ENCODE data around the gene TFDP1.

The TFDP1 gene

GRCh38 chr13:113545931-113546516 is 38.5 kb upstream of the TFDP1 start:
- H3K36me3 ChIP-seq (ENCODE audit: insufficient read depth, low read length), result no peaks in the 10 kb centered on the region
- H3K4me1 ChIP-seq (ENCODE audit: insufficient read depth, low read length), result no peaks in the 10 kb centered on the region; the same call in 1 of the 2 replicates
- no peak overlapping the region for H3K9ac ChIP-seq (ENCODE audit: low read depth, low read length)

GRCh38 chr13:113546571-113547237 is 37.8 kb upstream of the TFDP1 start:
- Histone ChIP-seq H3K9me3 (ENCODE audit: control insufficient read depth, insufficient read depth, low read length) (no peaks in the 10 kb centered on the region), H3K9ac (ENCODE audit: low read depth, low read length) (no peak overlapping the region), H3K4me1 (ENCODE audit: insufficient read depth, low read length) (no peaks in the 10 kb centered on the region; the same call in 1 of the 2 replicates), H3K36me3 (ENCODE audit: insufficient read depth, low read length) (no peaks in the 10 kb centered on the region)

More at GRCh38 chr13:113545931-113546516, 38.5 kb upstream of the TFDP1 start:
- H3K9me3 ChIP-seq (ENCODE audit: control insufficient read depth, insufficient read depth, low read length), result no peaks in the 10 kb centered on the region

- no peaks in the 10 kb centered on the region for H3K9me3 ChIP-seq (ENCODE audit: control insufficient read depth, insufficient read depth, low read length)
- peaks cover 2% of the 10 kb centered on the region; the same call in 1 of the 2 replicates for H3K36me3 ChIP-seq (ENCODE audit: insufficient read depth, low read length)
- H3K9ac ChIP-seq (ENCODE audit: low read depth, low read length), result no peak overlapping the region
- H3K4me1 ChIP-seq (ENCODE audit: insufficient read depth, low read length), result no peaks in the 10 kb centered on the region; the same call in 1 of the 2 replicates
These were observed 37.1 kb upstream of the TFDP1 start for GRCh38 chr13:113547238-113547971.

- H3K4me1 ChIP-seq (ENCODE audit: insufficient read depth, low read length), result no peaks in the 10 kb centered on the region; the same call in 1 of the 2 replicates
- no peak overlapping the region for H3K9ac ChIP-seq (ENCODE audit: low read depth, low read length)
These were observed 36.3 kb upstream of the TFDP1 start for GRCh38 chr13:113548171-113548641.

DNA sequence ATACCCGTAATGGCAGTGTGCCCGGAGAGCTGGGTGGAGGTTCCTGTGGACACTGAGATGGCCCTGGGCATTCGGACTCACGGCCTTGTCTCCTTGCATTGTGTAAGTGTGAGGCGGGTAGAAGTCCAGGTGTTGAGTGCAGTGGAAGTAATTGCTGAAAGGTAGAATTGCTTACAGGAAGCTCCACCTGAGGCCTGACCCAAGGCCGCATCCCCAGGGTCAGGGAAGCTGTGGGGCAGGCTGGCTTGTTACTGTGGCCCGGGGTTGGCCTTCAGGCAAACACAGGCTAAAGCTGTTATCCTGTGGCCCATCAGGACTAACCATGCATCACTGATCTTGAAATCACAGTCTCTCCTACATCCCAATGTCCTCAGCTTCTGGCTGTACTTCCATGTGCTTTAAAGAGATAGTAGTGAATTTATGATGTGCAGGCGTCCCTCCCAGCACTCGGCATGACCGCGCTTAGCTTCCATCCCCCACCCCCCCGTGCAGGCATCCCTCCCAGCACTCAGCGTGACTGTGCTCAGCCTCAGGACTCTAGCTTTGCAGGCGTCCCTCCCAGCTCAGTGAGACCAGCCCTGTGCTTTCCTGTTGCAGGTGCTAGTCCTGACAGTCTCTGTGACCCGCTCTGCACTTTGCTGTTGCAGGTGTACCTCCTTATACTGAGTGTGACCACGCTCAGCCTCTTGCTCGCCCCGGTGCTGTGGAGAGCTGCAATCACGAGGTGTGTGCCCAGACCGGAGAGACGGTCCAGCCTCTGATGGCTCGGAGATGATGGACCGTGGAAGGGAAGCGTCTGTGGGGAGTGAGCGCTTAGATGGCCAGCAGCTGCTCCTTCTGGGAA is 35.6 kb upstream of the TFDP1 start:
- Histone ChIP-seq H3K4me1 (ENCODE audit: insufficient read depth, low read length) (no peaks in the 10 kb centered on the region; the same call in 1 of the 2 replicates), H3K36me3 (ENCODE audit: insufficient read depth, low read length) (peaks cover 2% of the 10 kb centered on the region; the same call in 1 of the 2 replicates), H3K9ac (ENCODE audit: low read depth, low read length) (no peak overlapping the region), H3K9me3 (ENCODE audit: control insufficient read depth, insufficient read depth, low read length) (no peaks in the 10 kb centered on the region)

More at GRCh38 chr13:113548171-113548641, 36.3 kb upstream of the TFDP1 start:
- Histone ChIP-seq H3K9me3 (ENCODE audit: control insufficient read depth, insufficient read depth, low read length) (no peaks in the 10 kb centered on the region), H3K36me3 (ENCODE audit: insufficient read depth, low read length) (peaks cover 2% of the 10 kb centered on the region; the same call in 1 of the 2 replicates)

DNA sequence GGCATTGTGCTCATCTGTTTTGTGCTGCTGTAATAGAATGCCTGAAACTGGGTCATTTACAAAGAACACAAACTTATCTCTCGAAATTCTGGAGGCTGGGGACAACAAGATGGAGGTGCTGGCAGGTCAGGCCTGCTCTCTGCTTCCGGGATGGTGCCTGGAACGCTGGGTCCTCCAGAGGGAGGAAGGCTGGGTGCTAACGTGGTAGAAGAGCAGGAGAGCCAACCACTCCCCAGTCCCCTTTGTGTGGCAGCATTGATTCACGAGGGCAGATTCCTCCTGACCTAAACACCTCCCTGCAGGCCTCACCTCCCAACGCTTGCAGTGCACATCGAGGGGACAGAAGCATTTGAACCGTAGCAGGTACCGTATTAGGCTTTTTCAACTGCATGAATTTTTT is 34.1 kb upstream of the TFDP1 start:
- Histone ChIP-seq H3K9me3 (ENCODE audit: control insufficient read depth, insufficient read depth, low read length) (no peaks in the 10 kb centered on the region), H3K9ac (ENCODE audit: low read depth, low read length) (no peak overlapping the region), H3K4me1 (ENCODE audit: insufficient read depth, low read length) (no peaks in the 10 kb centered on the region; the same call in 1 of the 2 replicates), H3K36me3 (ENCODE audit: insufficient read depth, low read length) (peaks cover 2% of the 10 kb centered on the region; the same call in 1 of the 2 replicates)

GRCh38 chr13:113551081-113552000 is 33.2 kb upstream of the TFDP1 start:
- H3K36me3 ChIP-seq (ENCODE audit: insufficient read depth, low read length), result peaks cover 2% of the 10 kb centered on the region; the same call in 1 of the 2 replicates
- H3K9ac ChIP-seq (ENCODE audit: low read depth, low read length), result no peak overlapping the region
- no peaks in the 10 kb centered on the region for H3K9me3 ChIP-seq (ENCODE audit: control insufficient read depth, insufficient read depth, low read length)
- no peaks in the 10 kb centered on the region for H3K4me1 ChIP-seq (ENCODE audit: insufficient read depth, low read length)

GRCh38 chr13:113552079-113552478 is 32.5 kb upstream of the TFDP1 start:
- Histone ChIP-seq H3K9me3 (ENCODE audit: control insufficient read depth, insufficient read depth, low read length) (no peaks in the 10 kb centered on the region), H3K9ac (ENCODE audit: low read depth, low read length) (no peak overlapping the region), H3K4me1 (ENCODE audit: insufficient read depth, low read length) (no peaks in the 10 kb centered on the region), H3K36me3 (ENCODE audit: insufficient read depth, low read length) (peaks cover 2% of the 10 kb centered on the region; the same call in 1 of the 2 replicates)

- Histone ChIP-seq H3K4me1 (ENCODE audit: insufficient read depth, low read length) (no peaks in the 10 kb centered on the region), H3K36me3 (ENCODE audit: insufficient read depth, low read length) (peaks cover 2% of the 10 kb centered on the region; the same call in 1 of the 2 replicates), H3K9ac (ENCODE audit: low read depth, low read length) (no peak overlapping the region), H3K9me3 (ENCODE audit: control insufficient read depth, insufficient read depth, low read length) (no peaks in the 10 kb centered on the region)
These were observed 31.6 kb upstream of the TFDP1 start for GRCh38 chr13:113552786-113553434.

DNA sequence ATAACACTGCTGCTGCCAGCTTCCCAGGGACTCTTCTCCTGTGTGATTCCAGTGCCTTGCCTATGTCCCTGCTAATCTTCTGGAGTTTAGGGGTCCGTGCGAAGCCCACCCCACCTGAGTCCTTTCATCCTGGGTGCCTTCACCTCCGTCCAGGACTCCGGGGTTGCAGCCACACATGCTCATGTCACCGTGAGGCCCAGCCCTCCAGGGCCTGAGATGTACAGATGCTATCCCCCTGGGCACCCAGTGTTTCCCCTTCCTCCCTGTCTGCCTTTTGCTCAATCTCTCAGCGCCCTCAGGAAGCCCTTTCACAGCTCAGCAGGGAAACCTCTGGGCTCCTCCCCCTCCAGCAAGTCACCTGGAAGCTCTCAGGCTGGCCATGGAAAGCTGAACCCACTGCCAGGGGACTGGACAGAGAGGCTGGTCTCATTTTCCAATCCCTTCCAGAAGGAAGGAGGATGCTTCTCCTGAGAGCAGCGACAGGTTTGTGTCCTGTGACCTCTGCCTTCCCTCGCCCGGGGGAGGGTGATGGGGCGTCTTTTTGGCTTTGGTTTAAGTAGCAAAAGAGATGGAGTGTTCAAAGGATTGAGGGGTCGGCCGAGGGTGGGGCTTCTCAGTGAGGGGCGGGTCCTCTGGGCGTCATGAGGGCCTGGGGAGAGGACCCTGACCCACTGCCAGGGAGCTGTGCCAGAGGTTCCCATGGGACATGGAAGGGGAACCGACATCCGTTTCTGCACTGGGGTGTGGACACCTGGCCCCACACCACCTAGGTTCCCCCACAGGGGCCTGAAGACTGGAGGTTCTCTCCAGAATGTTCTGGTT is 30.8 kb upstream of the TFDP1 start:
- Histone ChIP-seq H3K9ac (ENCODE audit: low read depth, low read length) (no peak overlapping the region), H3K4me1 (ENCODE audit: insufficient read depth, low read length) (no peaks in the 10 kb centered on the region), H3K36me3 (ENCODE audit: insufficient read depth, low read length) (peaks cover 2% of the 10 kb centered on the region; the same call in 1 of the 2 replicates), H3K9me3 (ENCODE audit: control insufficient read depth, insufficient read depth, low read length) (no peaks in the 10 kb centered on the region)

- no peaks in the 10 kb centered on the region for H3K4me1 ChIP-seq (ENCODE audit: insufficient read depth, low read length)
These were observed 30.2 kb upstream of the TFDP1 start for GRCh38 chr13:113554333-113554700.

GRCh38 chr13:113555141-113555540 is 29.4 kb upstream of the TFDP1 start:
- Histone ChIP-seq H3K9me3 (ENCODE audit: control insufficient read depth, insufficient read depth, low read length) (no peaks in the 10 kb centered on the region), H3K36me3 (ENCODE audit: insufficient read depth, low read length) (peaks cover 2% of the 10 kb centered on the region; the same call in 1 of the 2 replicates), H3K9ac (ENCODE audit: low read depth, low read length) (no peak overlapping the region), H3K4me1 (ENCODE audit: insufficient read depth, low read length) (no peaks in the 10 kb centered on the region)

More at GRCh38 chr13:113554333-113554700, 30.2 kb upstream of the TFDP1 start:
- Histone ChIP-seq H3K9me3 (ENCODE audit: control insufficient read depth, insufficient read depth, low read length) (no peaks in the 10 kb centered on the region), H3K36me3 (ENCODE audit: insufficient read depth, low read length) (peaks cover 2% of the 10 kb centered on the region; the same call in 1 of the 2 replicates), H3K9ac (ENCODE audit: low read depth, low read length) (no peak overlapping the region)

Data from ES-I3 (cell line).